ENCODE results near the gene MFSD12.

- TF ChIP-seq EGR1 (IDR thresholded peaks at IDR 0.05; ENCODE audit: low read depth in 2 of 2) (no peak), GABPA (IDR thresholded peaks at IDR 0.05 in 1 of 2, conservative IDR thresholded peaks at IDR 0.05 in 1 of 2) (no peak), ZBTB33 (IDR thresholded peaks at IDR 0.05) (no peak), JUND (IDR thresholded peaks at IDR 0.05) (no peak)
- TF ChIP-seq, protein P1, sequence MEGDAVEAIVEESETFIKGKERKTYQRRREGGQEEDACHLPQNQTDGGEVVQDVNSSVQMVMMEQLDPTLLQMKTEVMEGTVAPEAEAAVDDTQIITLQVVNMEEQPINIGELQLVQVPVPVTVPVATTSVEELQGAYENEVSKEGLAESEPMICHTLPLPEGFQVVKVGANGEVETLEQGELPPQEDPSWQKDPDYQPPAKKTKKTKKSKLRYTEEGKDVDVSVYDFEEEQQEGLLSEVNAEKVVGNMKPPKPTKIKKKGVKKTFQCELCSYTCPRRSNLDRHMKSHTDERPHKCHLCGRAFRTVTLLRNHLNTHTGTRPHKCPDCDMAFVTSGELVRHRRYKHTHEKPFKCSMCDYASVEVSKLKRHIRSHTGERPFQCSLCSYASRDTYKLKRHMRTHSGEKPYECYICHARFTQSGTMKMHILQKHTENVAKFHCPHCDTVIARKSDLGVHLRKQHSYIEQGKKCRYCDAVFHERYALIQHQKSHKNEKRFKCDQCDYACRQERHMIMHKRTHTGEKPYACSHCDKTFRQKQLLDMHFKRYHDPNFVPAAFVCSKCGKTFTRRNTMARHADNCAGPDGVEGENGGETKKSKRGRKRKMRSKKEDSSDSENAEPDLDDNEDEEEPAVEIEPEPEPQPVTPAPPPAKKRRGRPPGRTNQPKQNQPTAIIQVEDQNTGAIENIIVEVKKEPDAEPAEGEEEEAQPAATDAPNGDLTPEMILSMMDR (IDR thresholded peaks at IDR 0.05; ENCODE audit: low read depth, low read length, missing input control), result no peak
- TF ChIP-seq, protein P2, sequence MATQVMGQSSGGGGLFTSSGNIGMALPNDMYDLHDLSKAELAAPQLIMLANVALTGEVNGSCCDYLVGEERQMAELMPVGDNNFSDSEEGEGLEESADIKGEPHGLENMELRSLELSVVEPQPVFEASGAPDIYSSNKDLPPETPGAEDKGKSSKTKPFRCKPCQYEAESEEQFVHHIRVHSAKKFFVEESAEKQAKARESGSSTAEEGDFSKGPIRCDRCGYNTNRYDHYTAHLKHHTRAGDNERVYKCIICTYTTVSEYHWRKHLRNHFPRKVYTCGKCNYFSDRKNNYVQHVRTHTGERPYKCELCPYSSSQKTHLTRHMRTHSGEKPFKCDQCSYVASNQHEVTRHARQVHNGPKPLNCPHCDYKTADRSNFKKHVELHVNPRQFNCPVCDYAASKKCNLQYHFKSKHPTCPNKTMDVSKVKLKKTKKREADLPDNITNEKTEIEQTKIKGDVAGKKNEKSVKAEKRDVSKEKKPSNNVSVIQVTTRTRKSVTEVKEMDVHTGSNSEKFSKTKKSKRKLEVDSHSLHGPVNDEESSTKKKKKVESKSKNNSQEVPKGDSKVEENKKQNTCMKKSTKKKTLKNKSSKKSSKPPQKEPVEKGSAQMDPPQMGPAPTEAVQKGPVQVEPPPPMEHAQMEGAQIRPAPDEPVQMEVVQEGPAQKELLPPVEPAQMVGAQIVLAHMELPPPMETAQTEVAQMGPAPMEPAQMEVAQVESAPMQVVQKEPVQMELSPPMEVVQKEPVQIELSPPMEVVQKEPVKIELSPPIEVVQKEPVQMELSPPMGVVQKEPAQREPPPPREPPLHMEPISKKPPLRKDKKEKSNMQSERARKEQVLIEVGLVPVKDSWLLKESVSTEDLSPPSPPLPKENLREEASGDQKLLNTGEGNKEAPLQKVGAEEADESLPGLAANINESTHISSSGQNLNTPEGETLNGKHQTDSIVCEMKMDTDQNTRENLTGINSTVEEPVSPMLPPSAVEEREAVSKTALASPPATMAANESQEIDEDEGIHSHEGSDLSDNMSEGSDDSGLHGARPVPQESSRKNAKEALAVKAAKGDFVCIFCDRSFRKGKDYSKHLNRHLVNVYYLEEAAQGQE (IDR thresholded peaks at IDR 0.05), result no peak
Observed at GRCh38 chr19:3518255-3518654, 39.1 kb downstream of the MFSD12 start.

Measured in liver (tissue), 3 donors.